Measurements from ENCODE around the gene SNRNP70. TPM values are rescaled to one million over a fixed set of nuclear protein-coding genes. Genes with fewer than 3 reads are reported as not detected.
"Not testable (repeated sequence)": the region's sequence is repeated elsewhere in the genome, so short reads cannot be mapped to it uniquely, and the experiment has no call there.

SNRNP70 gene
- total RNA-seq, 1 donor from 2014 or later = 279 TPM

GRCh38 chr19:49121841-49122240 is 36.6 kb downstream of the SNRNP70 start:
- Mint-ChIP-seq H3K4me1 (ENCODE audit: low read depth) (peaks cover 12% of the 10 kb centered on the region), H3K27me3 (ENCODE audit: low read depth) (peaks cover 25% of the 10 kb centered on the region)
- H3K4me3 Mint-ChIP-seq (ENCODE audit: low read depth); DNase-seq (ENCODE audit: low spot score); H3K9me3 Mint-ChIP-seq; intact Hi-C loops (cut with micrococcal nuclease); H3K36me3 Mint-ChIP-seq (ENCODE audit: low read depth); H3K27ac Mint-ChIP-seq: not testable (repeated sequence)

GRCh38 chr19:49123285-49123684 is 38.0 kb downstream of the SNRNP70 start:
- H3K9me3 Mint-ChIP-seq; H3K36me3 Mint-ChIP-seq (ENCODE audit: low read depth); H3K27ac Mint-ChIP-seq; DNase-seq (ENCODE audit: low spot score); H3K4me3 Mint-ChIP-seq (ENCODE audit: low read depth); intact Hi-C loops (cut with micrococcal nuclease): not testable (repeated sequence)
- Mint-ChIP-seq H3K4me1 (ENCODE audit: low read depth) (peaks cover 13% of the 10 kb centered on the region), H3K27me3 (ENCODE audit: low read depth) (peaks cover 25% of the 10 kb centered on the region)

- Mint-ChIP-seq H3K27me3 (ENCODE audit: low read depth) (peaks cover 22% of the 10 kb centered on the region), H3K4me3 (ENCODE audit: low read depth) (no peak overlapping the region), H3K9me3 (no peaks in the 10 kb centered on the region), H3K4me1 (ENCODE audit: low read depth) (peaks cover 16% of the 10 kb centered on the region), H3K36me3 (ENCODE audit: low read depth) (no peaks in the 10 kb centered on the region), H3K27ac (no peak overlapping the region)
- intact Hi-C loops (cut with micrococcal nuclease) = no loop called here
- no peak for DNase-seq (ENCODE audit: low spot score)
These were observed 39.9 kb downstream of the SNRNP70 start for GRCh38 chr19:49125025-49125731.

GRCh38 chr19:49126575-49126974 is 41.3 kb downstream of the SNRNP70 start:
- Mint-ChIP-seq H3K9me3 (no peaks in the 10 kb centered on the region), H3K4me3 (ENCODE audit: low read depth) (no peak overlapping the region), H3K36me3 (ENCODE audit: low read depth) (no peaks in the 10 kb centered on the region), H3K4me1 (ENCODE audit: low read depth) (peaks cover 9% of the 10 kb centered on the region), H3K27ac (no peak overlapping the region), H3K27me3 (ENCODE audit: low read depth) (peaks cover 12% of the 10 kb centered on the region)
- no peak for DNase-seq (ENCODE audit: low spot score)
- intact Hi-C loops (cut with micrococcal nuclease) = no loop called here

- H3K27ac Mint-ChIP-seq; H3K9me3 Mint-ChIP-seq; H3K4me3 Mint-ChIP-seq (ENCODE audit: low read depth); DNase-seq (ENCODE audit: low spot score); H3K36me3 Mint-ChIP-seq (ENCODE audit: low read depth); intact Hi-C loops (cut with micrococcal nuclease); H3K4me1 Mint-ChIP-seq (ENCODE audit: low read depth): not testable (repeated sequence)
- H3K27me3 Mint-ChIP-seq (ENCODE audit: low read depth) = peaks cover 10% of the 10 kb centered on the region
These were observed 42.0 kb downstream of the SNRNP70 start for GRCh38 chr19:49127225-49127624.

DNA sequence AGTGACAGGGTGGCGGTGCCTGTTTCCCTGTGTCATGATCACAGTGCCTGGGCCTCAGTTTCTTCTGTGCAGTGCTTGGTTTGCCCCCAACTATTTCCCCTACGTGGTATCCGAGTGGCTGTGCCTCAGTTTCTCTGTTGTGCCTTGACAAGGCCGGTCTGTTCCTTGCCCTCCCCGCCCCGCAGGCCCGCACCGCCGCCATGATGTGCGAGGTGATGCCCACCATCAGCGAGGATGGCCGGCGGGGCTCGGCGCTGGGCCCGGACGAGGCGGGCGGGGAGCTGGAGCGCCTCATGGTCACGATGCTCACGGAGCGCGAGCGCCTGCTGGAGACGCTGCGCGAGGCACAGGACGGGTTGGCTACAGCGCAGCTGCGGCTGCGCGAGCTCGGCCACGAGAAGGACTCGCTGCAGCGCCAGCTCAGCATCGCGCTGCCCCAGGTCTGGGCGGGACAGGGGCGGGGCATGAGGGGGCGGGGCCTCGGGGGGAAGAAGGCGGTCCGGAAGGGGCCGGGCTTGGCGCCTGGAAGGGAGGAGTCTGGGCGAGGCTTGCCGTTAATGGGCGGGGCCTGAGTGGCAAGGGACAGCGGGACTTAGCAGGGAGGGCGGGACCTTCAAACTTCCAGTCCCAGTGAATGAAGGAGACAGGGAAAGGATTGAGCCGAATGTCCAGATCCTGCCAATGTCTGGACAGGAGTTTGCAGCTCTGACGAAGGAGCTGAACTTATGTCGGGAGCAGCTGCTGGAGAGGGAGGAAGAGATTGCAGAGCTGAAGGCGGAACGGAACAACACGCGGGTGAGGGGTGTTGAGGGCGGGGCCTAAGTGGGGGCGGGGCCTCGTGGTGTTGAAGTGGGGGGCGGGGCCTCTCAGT is 42.7 kb downstream of the SNRNP70 start:
- DNase-seq (ENCODE audit: low spot score) = peak; percentile 94
- intact Hi-C loops (cut with micrococcal nuclease) = no loop called here
- Mint-ChIP-seq H3K4me1 (ENCODE audit: low read depth) (peaks cover 9% of the 10 kb centered on the region), H3K9me3 (no peaks in the 10 kb centered on the region), H3K36me3 (ENCODE audit: low read depth) (no peaks in the 10 kb centered on the region), H3K4me3 (ENCODE audit: low read depth) (peak overlapping the region; percentile 88), H3K27me3 (ENCODE audit: low read depth) (peaks cover 6% of the 10 kb centered on the region), H3K27ac (peak overlapping the region; percentile 85)

- peaks cover 11% of the 10 kb centered on the region for H3K4me1 Mint-ChIP-seq (ENCODE audit: low read depth)
- H3K27ac Mint-ChIP-seq = no peak overlapping the region
- intact Hi-C loops (cut with micrococcal nuclease) = no loop called here
- H3K27me3 Mint-ChIP-seq (ENCODE audit: low read depth) = peaks cover 3% of the 10 kb centered on the region
- H3K36me3 Mint-ChIP-seq (ENCODE audit: low read depth) = no peaks in the 10 kb centered on the region
- H3K4me3 Mint-ChIP-seq (ENCODE audit: low read depth) = peak overlapping the region; percentile 48
- no peaks in the 10 kb centered on the region for H3K9me3 Mint-ChIP-seq
- DNase-seq (ENCODE audit: low spot score) = no peak
These were observed 43.4 kb downstream of the SNRNP70 start for GRCh38 chr19:49128545-49129237.

GRCh38 chr19:49129238-49129583 is 44.0 kb downstream of the SNRNP70 start:
- no peak for DNase-seq (ENCODE audit: low spot score)
- H3K27ac Mint-ChIP-seq = no peak overlapping the region
- H3K4me1 Mint-ChIP-seq (ENCODE audit: low read depth) = peaks cover 14% of the 10 kb centered on the region
- H3K27me3 Mint-ChIP-seq (ENCODE audit: low read depth) = peaks cover 2% of the 10 kb centered on the region
- intact Hi-C loops (cut with micrococcal nuclease) = no loop called here
- H3K4me3 Mint-ChIP-seq (ENCODE audit: low read depth) = no peak overlapping the region
- no peaks in the 10 kb centered on the region for H3K9me3 Mint-ChIP-seq
- no peaks in the 10 kb centered on the region for H3K36me3 Mint-ChIP-seq (ENCODE audit: low read depth)

- H3K27me3 Mint-ChIP-seq (ENCODE audit: low read depth) = no peaks in the 10 kb centered on the region
These were observed 45.1 kb downstream of the SNRNP70 start for GRCh38 chr19:49130325-49130724.

DNA sequence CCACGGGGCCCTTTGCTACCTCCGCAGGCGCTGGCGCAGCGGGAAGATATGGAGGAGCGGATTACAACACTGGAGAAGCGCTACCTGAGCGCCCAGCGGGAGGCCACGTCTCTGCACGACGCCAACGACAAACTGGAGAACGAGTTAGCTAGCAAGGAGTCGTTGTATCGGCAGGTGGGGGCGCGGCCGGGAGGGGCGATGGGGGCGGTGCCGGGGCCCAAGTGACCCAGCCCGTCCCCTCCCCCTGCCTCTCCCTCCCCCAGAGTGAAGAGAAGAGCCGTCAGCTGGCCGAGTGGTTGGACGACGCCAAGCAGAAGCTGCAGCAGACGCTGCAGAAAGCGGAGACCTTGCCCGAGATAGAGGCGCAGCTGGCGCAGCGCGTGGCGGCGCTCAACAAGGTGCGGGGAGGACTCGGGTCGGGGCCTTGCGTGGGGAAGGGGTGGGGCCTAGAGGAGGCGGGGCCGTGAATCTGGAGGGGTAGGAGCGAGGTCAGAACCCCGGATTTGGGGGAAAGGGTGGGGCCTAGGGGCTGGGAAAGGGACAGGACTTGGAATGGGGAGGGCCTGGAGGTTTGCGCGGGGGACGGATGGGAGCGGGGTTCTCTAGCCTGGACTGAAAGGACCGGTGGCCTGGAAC is 47.8 kb downstream of the SNRNP70 start:
- Mint-ChIP-seq H3K4me1 (ENCODE audit: low read depth) (peaks cover 18% of the 10 kb centered on the region), H3K4me3 (ENCODE audit: low read depth) (peak overlapping the region; percentile 77), H3K27me3 (ENCODE audit: low read depth) (no peaks in the 10 kb centered on the region), H3K27ac (no peak overlapping the region), H3K36me3 (ENCODE audit: low read depth) (no peaks in the 10 kb centered on the region), H3K9me3 (no peaks in the 10 kb centered on the region)
- no peak for DNase-seq (ENCODE audit: low spot score)
- intact Hi-C loops (cut with micrococcal nuclease) = no loop called here

More at GRCh38 chr19:49130325-49130724, 45.1 kb downstream of the SNRNP70 start:
- no peaks in the 10 kb centered on the region for H3K36me3 Mint-ChIP-seq (ENCODE audit: low read depth)
- DNase-seq (ENCODE audit: low spot score) = no peak
- H3K4me1 Mint-ChIP-seq (ENCODE audit: low read depth) = peaks cover 16% of the 10 kb centered on the region
- no peak overlapping the region for H3K4me3 Mint-ChIP-seq (ENCODE audit: low read depth)
- H3K27ac Mint-ChIP-seq = no peak overlapping the region
- H3K9me3 Mint-ChIP-seq = no peaks in the 10 kb centered on the region
- intact Hi-C loops (cut with micrococcal nuclease) = no loop called here

DNA sequence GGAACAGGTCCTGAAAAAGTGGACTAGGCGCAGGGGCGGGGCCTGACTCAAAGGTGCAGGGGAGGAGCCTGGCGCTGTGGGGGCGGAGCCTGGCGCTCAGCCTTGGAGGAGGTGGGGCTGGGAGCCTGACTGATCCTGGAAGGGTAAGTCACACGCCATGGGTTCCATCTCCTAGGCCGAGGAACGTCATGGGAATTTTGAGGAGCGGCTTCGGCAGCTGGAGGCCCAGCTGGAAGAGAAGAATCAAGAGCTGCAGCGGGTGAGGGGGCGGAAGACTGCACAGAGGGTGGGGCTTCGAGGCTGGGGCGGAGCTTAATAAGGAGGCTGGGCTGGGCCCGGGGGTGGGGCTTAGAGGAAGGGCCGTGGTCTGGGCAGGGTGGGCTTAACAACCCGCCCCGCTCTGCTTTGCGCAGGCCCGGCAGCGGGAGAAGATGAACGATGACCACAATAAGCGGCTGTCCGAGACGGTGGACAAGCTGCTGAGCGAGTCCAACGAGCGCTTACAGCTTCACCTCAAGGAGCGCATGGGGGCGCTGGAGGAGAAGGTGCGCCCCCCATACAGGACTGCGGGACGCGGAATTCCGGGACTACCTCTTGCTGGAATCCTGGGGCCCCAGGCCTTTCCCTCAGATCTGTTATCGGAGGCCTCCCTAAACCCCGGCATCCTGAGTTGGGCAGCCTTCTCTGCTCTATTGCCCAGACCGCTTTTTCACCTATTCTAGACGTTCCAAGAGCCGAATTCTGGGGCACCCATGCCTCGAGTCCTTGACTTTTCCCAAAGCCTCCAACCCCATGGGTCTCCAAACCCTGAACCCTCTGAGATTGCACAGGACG is 48.6 kb downstream of the SNRNP70 start:
- no peak overlapping the region for H3K27ac Mint-ChIP-seq
- H3K9me3 Mint-ChIP-seq = no peaks in the 10 kb centered on the region
- peak; percentile 49 for DNase-seq (ENCODE audit: low spot score)
- H3K4me3 Mint-ChIP-seq (ENCODE audit: low read depth) = peak overlapping the region; percentile 77
- H3K4me1 Mint-ChIP-seq (ENCODE audit: low read depth) = peaks cover 12% of the 10 kb centered on the region
- H3K36me3 Mint-ChIP-seq (ENCODE audit: low read depth) = no peaks in the 10 kb centered on the region
- H3K27me3 Mint-ChIP-seq (ENCODE audit: low read depth) = no peaks in the 10 kb centered on the region
- intact Hi-C loops (cut with micrococcal nuclease) = no loop called here

DNA sequence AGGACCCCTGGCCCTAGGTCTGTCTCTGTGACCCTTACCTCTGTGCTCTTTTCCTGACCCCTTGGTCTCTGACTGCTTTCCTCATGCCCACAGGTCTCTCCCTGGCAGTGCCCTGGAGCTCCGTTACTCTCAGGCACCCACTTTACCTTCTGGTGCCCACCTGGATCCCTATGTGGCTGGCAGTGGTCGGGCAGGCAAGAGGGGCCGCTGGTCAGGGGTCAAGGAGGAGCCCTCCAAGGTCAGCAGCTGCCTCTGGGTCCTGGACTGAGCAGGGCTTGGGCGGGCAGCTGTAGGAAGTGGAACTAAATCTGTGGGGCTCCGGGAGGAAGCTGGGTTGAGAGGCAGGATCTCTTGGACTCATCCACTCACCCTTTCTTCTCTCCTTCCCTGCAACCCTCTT is 50.4 kb downstream of the SNRNP70 start:
- Mint-ChIP-seq H3K27ac (no peak overlapping the region), H3K4me3 (ENCODE audit: low read depth) (no peak overlapping the region), H3K9me3 (no peaks in the 10 kb centered on the region), H3K27me3 (ENCODE audit: low read depth) (no peaks in the 10 kb centered on the region), H3K36me3 (ENCODE audit: low read depth) (no peaks in the 10 kb centered on the region), H3K4me1 (ENCODE audit: low read depth) (peaks cover 10% of the 10 kb centered on the region)
- intact Hi-C loops (cut with micrococcal nuclease) = no loop called here
- DNase-seq (ENCODE audit: low spot score) = no peak

Data from activated T-helper 2 cell treated with anti-CD3 and anti-CD28 coated beads, Interferon-gamma antibody, Interleukin-2, Interleukin-4, amounts not matched to agents 10 μg/mL and 5 μg/mL and 100 μg/mL, durations not matched to agents 14 hours and 24 hours and 36 hours (primary cell).